Peyer's patch (tissue), 4 donors: ENCODE data around the gene HOXA4. TPM values are rescaled to one million over a fixed set of nuclear protein-coding genes. Genes with fewer than 3 reads are reported as not detected.

Experiments used
- DNase-seq, 3 donors: peaks; one replicate each; pipeline ENCODE4 v3.0.0-alpha.2; 2017 to 2019
- H3K27ac ChIP-seq, 4 donors: fragments of 200-600 bp; sonication (generic); one replicate each; pipeline ENCODE4 v1.5.1; 2016 to 2019
- H3K27me3 ChIP-seq, 2 donors: fragments of 200-600 bp; sonication (generic); one replicate each; pipeline ENCODE4 v1.5.1; 2019
- H3K36me3 ChIP-seq, 3 donors: fragments of 200-600 bp; sonication (generic); one replicate each; pipeline ENCODE4 v1.5.1; 2016 to 2019
- H3K4me1 ChIP-seq, 4 donors: fragments of 200-600 bp; sonication (generic); one replicate each; pipeline ENCODE4 v1.5.1; 2016 to 2019
- H3K4me3 ChIP-seq, 4 donors: fragments of 200-600 bp; sonication (generic); 1 replicate in 3 of 4; 2 replicates in 1 of 4; pipeline ENCODE4 v1.5.1; 2016 to 2019; ENCODE audit warnings: mild to moderate bottlenecking in 1 of 4
- H3K9me3 ChIP-seq, 4 donors: fragments of 200-600 bp; sonication (generic); one replicate each; pipeline ENCODE4 v1.5.1; 2016 to 2019; ENCODE audit warnings: mild to moderate bottlenecking in 1 of 4
- POLR2A ChIP-seq, 2 donors: fragments of 450-650 bp; IDR thresholded peaks; one replicate each; pipeline ENCODE4 v1.5.1; 2017; ENCODE audit warnings: antibody characterized with exemption in 2 of 2, mild to moderate bottlenecking in 2 of 2, moderate library complexity in 2 of 2
- total RNA-seq, 4 donors: library from RNA; depleted of rRNA; stranded (reverse); fragments of >200 nt; gene quantifications; one replicate each; pipeline ENCODE4 v1.1.0, GENCODE V29; 2016
- TF ChIP-seq, protein P1 (sequence below), 6 experiments: fragments of 450-650 bp in 4 of 6; fragments of 200-600 bp in 2 of 6; sonication (generic) in 1 of 6; IDR thresholded peaks; one replicate each; pipeline ENCODE4 v1.5.1; 2017 to 2019; ENCODE audit warnings: antibody characterized with exemption in 6 of 6, mild to moderate bottlenecking in 3 of 6, moderate library complexity in 1 of 6

Gene HOXA4
- total RNA-seq, 4 donors from 2014 or later, result 2.6 to 11.5 (median 5.9) TPM

DNA sequence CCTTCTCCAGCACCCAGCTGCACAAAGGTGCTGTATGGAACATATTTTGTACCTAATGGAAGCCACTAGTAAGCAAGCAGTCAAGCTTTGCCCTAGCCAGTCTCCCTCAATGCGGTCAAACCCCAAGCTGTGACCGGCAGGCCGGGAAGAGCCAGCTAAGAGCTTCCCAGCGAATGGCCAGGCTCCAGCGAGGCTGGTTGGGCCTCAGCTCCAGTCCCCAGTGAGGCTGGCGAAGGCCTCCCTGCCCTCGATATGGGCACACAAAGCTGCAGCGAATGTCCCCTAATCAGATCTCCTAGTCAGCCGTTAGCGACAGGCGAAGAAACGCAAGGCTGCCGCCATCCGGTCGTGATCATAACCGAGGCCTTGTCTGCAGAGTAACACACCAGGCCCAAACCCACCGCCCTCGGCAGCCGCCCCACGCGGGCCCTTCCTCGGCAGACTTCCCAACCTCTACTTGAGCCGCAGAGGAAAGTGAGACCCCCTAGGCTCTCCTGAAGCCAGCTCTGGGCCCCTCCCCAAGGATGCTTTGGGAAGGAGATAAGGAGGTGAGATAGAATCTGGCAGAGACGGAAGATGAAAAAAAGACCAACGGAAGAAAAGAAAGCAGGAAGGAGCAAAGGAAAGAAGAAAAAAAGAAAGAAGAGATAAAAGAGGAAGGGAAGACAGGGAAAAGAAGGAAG is 37.8 kb upstream of the HOXA4 start:
- peaks cover 0 to 18% of the 10 kb centered on the region in 2 donors for H3K27me3 ChIP-seq
- peaks cover 0 to 13% (median 0%) of the 10 kb centered on the region in 4 donors for H3K9me3 ChIP-seq
- H3K27ac ChIP-seq, result peak overlapping the region; percentile 51 to 89 (median 77)
- peak overlapping the region in 3 of 4 donors; percentile 33 to 81 (median 57) for H3K4me3 ChIP-seq
- peak in 2 of 3 donors; percentile 82 for DNase-seq
- H3K4me1 ChIP-seq, result peaks cover 0 to 15% (median 7%) of the 10 kb centered on the region in 4 donors
- TF ChIP-seq, protein P1, sequence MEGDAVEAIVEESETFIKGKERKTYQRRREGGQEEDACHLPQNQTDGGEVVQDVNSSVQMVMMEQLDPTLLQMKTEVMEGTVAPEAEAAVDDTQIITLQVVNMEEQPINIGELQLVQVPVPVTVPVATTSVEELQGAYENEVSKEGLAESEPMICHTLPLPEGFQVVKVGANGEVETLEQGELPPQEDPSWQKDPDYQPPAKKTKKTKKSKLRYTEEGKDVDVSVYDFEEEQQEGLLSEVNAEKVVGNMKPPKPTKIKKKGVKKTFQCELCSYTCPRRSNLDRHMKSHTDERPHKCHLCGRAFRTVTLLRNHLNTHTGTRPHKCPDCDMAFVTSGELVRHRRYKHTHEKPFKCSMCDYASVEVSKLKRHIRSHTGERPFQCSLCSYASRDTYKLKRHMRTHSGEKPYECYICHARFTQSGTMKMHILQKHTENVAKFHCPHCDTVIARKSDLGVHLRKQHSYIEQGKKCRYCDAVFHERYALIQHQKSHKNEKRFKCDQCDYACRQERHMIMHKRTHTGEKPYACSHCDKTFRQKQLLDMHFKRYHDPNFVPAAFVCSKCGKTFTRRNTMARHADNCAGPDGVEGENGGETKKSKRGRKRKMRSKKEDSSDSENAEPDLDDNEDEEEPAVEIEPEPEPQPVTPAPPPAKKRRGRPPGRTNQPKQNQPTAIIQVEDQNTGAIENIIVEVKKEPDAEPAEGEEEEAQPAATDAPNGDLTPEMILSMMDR (IDR thresholded peaks at IDR 0.05), result no peak
- TF ChIP-seq POLR2A (IDR thresholded peaks at IDR 0.05), result peak in 1 of 2 donors; percentile 14
- H3K36me3 ChIP-seq, result no peaks in the 10 kb centered on the region

DNA sequence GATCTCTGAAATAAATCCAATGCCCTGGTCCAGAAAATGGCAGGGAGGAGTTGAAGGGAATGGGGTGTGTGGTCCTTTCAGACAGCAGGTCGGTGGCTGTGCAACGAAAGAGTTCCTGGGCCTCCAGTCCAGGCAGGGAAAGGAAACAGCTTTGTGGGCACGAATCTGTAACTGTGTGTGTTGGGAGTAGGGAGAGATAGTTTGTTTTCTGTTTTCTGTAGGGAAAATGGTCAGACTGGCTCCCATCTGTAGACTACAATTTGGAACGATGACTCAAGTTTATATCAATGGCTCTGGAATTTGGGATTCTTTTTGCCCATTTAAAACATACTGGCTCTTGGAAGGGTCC is 37.3 kb upstream of the HOXA4 start:
- H3K4me3 ChIP-seq, result peak overlapping the region in 2 of 4 donors; percentile 57 to 81
- peaks cover 0 to 10% (median 5%) of the 10 kb centered on the region in 4 donors for H3K4me1 ChIP-seq
- peak in 1 of 3 donors; percentile 45 for DNase-seq

DNA sequence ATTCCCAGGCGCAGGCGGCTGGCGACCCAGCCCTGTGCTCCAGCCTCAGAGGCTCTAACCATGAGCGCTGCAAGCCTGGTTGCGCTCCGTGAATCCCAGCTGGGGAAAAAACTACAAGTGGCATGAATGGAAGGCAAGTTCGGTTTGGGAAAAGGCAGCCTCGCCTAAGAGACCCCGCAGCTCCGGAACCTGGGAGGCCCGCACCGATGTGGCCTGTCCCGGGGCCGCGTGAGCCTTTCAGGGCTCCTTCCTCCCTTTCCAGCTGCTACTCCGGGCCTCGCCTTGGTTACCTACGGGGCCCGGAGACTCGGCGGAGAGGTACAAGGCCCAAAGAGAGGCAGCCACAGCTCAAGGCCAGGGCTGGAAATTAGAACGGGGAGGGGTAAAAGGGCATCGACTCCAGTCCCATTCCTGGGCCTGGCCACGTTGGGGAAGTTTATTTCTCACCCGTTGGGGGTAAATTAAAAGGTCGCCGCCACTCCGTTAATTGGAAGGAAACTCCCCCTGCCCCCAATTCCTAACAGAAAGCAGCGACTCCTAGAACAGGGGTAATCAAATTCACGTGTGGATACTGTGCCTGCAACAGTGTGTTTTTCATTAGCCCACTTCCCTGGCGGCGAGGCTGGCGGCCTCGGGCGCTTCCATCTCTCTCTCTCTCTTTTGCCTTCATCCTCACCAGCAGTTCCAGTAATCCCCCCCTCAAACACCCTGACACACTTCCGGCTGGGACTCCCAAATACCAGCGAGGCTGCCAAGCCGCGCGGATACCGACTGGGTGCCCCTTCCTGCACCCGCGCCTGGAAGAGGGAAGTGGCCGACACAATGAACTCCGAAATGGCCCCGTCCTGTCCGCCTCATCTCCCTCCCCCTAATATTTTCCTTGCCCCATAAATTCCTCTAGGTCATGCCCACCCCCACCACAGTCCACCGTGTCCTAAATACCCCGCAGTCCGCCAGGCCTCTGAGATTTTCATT is 36.3 kb upstream of the HOXA4 start:
- DNase-seq, result peak in 1 of 3 donors; percentile 69
- H3K36me3 ChIP-seq, result no peaks in the 10 kb centered on the region
- H3K9me3 ChIP-seq, result peaks cover 0 to 13% (median 0%) of the 10 kb centered on the region in 4 donors
- TF ChIP-seq, protein P1 (IDR thresholded peaks at IDR 0.05), result no peak
- no peak for TF ChIP-seq POLR2A (IDR thresholded peaks at IDR 0.05)
- H3K27me3 ChIP-seq, result peaks cover 0 to 18% of the 10 kb centered on the region in 2 donors
- H3K27ac ChIP-seq, result peak overlapping the region; percentile 57 to 89 (median 77)
- H3K4me1 ChIP-seq, result peaks cover 0 to 15% (median 4%) of the 10 kb centered on the region in 4 donors
- peak overlapping the region; percentile 9 to 81 (median 58) for H3K4me3 ChIP-seq

More for the DNA sequence above, 37.3 kb upstream of the HOXA4 start:
- Histone ChIP-seq H3K36me3 (no peaks in the 10 kb centered on the region), H3K27me3 (peaks cover 0 to 18% of the 10 kb centered on the region in 2 donors), H3K27ac (peak overlapping the region; percentile 51 to 89 (median 77)), H3K9me3 (peaks cover 0 to 13% (median 0%) of the 10 kb centered on the region in 4 donors)
- TF ChIP-seq, protein P1 (IDR thresholded peaks at IDR 0.05), result no peak
- no peak for TF ChIP-seq POLR2A (IDR thresholded peaks at IDR 0.05)

DNA sequence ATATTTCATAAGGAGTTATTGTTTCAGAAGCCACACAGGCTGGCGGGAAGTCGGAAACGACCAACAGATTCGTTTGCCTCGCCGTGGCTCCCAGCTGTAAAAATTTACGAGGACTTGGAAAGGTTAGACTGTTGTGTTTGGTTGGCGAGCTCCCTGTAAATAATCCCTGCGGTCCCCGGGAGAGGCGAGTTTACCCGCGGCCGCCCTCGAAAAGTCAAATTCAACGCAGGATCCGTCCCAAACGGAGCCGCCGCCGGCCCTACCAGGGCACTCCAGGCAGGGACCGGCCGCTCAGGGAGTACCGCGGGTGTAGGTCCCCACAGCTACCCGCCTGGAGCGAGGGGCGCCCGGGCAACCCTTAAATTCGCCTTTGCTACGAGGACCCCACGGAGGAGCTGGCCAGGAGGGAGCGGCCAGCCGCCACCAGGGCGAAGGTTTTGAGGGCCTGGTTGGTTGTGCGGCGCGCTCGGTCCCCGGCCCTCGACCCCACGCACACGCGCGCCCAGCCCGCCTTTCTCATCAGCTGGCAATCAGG is 35.5 kb upstream of the HOXA4 start:
- H3K27me3 ChIP-seq, result peaks cover 0 to 18% of the 10 kb centered on the region in 2 donors
- peak overlapping the region; percentile 9 to 81 (median 58) for H3K4me3 ChIP-seq
- peaks cover 0 to 23% (median 6%) of the 10 kb centered on the region in 4 donors for H3K4me1 ChIP-seq
- H3K9me3 ChIP-seq, result peaks cover 0 to 13% (median 0%) of the 10 kb centered on the region in 4 donors
- H3K27ac ChIP-seq, result peak overlapping the region; percentile 57 to 89 (median 77)
- H3K36me3 ChIP-seq, result no peaks in the 10 kb centered on the region
- TF ChIP-seq, protein P1 (IDR thresholded peaks at IDR 0.05), result no peak
- no peak for TF ChIP-seq POLR2A (IDR thresholded peaks at IDR 0.05)
- peak in 1 of 3 donors; percentile 70 for DNase-seq
